Activated T-cell treated with anti-CD3 and anti-CD28 coated beads, Interleukin-2, amount 50 U/mL, for 24 hours (primary cell): ENCODE results near the gene ASIC3.

Experiments
- DNase-seq: peaks from one replicate; pipeline ENCODE4 v3.0.0-alpha.2; 2020
- H3K27ac Mint-ChIP-seq: 2 replicates; pipeline ENCODE4 v1.8.0; 2020; ENCODE audit warnings: mild to moderate bottlenecking, mixed read lengths
- H3K27me3 Mint-ChIP-seq: 2 replicates; pipeline ENCODE4 v1.8.0; 2020; ENCODE audit warnings: mixed read lengths
- H3K36me3 Mint-ChIP-seq: 2 replicates; pipeline ENCODE4 v1.8.0; 2020; ENCODE audit warnings: low read depth, mixed read lengths
- H3K4me1 Mint-ChIP-seq: 2 replicates; pipeline ENCODE4 v1.8.0; 2020; ENCODE audit warnings: low read depth, mixed read lengths
- H3K4me3 Mint-ChIP-seq: 2 replicates; pipeline ENCODE4 v1.8.0; 2020; ENCODE audit warnings: mild to moderate bottlenecking, moderate library complexity, mixed read lengths
- H3K9me3 Mint-ChIP-seq: 2 replicates; pipeline ENCODE4 v1.8.0; 2020; ENCODE audit warnings: mixed read lengths

The ASIC3 gene

DNA sequence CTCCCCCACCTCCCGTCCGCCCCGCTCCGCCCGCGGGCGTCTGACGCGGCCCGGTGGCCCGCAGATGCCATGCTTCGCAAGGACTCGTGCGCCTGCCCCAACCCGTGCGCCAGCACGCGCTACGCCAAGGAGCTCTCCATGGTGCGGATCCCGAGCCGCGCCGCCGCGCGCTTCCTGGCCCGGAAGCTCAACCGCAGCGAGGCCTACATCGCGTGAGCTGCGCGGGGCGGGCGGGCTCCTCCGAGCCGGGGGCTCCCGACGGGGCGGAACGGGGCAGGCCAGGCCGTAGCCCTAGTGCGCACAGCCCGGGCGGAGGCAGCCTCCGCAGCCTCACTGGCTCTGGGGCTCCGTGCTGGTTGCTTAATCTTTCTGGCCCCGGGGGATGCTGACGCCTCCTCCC, 2.8 kb downstream of the ASIC3 start:
- H3K27ac Mint-ChIP-seq: no peak overlapping the region
- no peaks in the 10 kb centered on the region for H3K27me3 Mint-ChIP-seq
- no peak overlapping the region for H3K4me3 Mint-ChIP-seq
- peaks cover 10% of the 10 kb centered on the region for H3K36me3 Mint-ChIP-seq
- H3K4me1 Mint-ChIP-seq: peaks cover 7% of the 10 kb centered on the region
- DNase-seq: peak; percentile 74
- H3K9me3 Mint-ChIP-seq: no peaks in the 10 kb centered on the region

DNA sequence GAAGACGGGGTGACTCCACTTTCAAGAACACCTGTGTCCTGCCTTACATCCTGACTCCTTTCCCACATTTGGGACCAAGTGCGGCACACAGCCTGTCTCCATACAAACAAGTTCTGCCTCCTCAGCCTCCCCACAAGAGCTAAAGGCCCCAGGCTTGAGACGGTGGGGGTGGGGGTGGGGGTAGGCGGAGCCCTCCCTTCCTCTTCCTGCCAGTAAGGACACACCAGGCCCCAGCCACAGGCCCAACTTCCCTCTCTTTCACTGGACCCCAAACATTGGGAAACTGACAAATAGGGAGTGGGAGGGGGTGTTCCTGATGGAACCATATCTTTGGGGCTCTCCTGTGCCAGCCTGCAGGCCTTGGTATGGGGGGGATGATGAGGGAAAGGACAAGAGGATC, 4.8 kb downstream of the ASIC3 start:
- H3K27me3 Mint-ChIP-seq: no peaks in the 10 kb centered on the region
- H3K4me3 Mint-ChIP-seq: no peak overlapping the region
- peaks cover 18% of the 10 kb centered on the region for H3K4me1 Mint-ChIP-seq
- H3K9me3 Mint-ChIP-seq: no peaks in the 10 kb centered on the region
- H3K27ac Mint-ChIP-seq: no peak overlapping the region
- peaks cover 10% of the 10 kb centered on the region for H3K36me3 Mint-ChIP-seq
- no peak for DNase-seq

DNA sequence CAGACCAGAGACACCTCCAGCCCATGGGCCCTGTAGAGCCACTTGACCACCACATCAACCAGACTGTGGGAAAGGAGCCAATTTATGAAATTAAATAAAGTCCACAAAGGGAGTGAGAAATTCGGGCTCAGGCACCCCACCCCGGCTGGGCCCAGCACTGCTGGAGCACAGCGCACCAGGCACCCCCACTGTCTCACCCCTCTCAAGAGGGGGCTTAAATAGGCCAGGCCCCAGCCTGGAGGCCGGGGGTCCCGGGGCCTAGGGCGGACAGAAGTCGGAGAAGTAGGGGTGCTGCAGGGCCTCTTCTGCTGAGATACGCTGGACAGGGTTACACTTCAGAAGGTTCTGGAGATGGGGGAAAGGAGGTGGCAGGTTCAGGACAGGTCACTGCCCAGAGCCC, 5.4 kb downstream of the ASIC3 start:
- DNase-seq: no peak
- Mint-ChIP-seq H3K27me3 (no peaks in the 10 kb centered on the region), H3K4me1 (peaks cover 23% of the 10 kb centered on the region), H3K36me3 (peaks cover 12% of the 10 kb centered on the region), H3K9me3 (no peaks in the 10 kb centered on the region), H3K27ac (no peak overlapping the region), H3K4me3 (no peak overlapping the region)

DNA sequence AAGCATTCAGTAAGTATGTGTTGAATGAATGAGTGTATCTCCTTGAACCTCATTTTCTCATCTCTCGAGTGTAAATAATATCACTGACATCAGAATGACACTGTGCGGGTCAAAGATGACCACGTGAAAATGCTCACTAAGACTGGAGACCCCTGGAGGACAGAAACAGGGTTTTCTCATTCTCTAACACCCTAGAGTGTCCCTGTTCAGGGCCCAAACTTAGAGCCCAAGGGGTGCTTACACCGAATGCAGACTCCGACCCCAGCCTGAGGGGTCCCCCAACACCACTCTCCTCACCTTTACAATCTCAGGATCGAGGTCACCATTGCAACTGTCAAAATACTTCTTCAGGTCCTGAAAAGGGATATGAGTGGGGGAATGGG, 7.9 kb downstream of the ASIC3 start:
- no peak for DNase-seq
- H3K4me3 Mint-ChIP-seq: peak overlapping the region; percentile 94
- no peaks in the 10 kb centered on the region for H3K27me3 Mint-ChIP-seq
- H3K36me3 Mint-ChIP-seq: peaks cover 18% of the 10 kb centered on the region
- H3K27ac Mint-ChIP-seq: no peak overlapping the region
- peaks cover 37% of the 10 kb centered on the region for H3K4me1 Mint-ChIP-seq
- no peaks in the 10 kb centered on the region for H3K9me3 Mint-ChIP-seq

DNA sequence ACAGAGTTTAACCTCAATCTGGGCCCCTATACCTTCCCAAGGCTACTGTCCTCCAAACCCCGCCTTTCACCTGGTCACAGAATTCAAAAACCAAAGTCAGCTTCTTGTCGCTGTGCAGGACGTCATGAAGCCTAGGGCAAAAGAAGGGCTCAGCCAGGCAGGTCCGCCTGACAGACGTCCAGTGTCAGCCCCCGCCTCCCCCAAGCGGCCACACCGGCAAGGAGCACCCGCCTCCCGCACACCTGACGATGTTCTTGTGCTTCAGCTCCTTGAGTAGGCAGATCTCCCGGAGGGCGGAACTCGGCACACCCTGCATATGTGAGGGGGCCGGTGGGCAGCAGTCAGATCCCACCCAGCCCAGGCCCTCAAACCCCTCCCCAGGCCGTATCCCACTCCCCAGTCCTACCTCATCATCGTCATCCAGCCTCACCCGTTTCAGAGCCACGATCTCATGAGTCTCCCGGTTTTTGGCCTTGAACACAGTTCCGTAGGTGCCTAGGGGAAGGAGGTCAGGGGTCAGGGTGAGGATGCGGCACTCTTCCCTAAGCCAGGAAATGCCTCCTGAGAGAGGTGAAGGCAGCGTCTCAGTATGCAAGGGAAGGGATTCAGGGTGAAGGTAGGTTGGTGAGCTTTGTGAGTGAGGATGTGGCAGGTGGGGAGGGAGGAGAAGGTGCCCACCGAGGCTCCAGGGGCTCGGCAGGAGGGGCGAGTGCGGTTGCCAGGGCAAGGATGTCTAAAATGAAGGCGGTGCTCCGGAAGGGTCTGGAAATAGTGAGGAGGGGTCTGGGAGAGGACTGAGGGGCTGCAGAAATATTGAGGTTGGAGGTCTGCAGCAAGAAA, 8.6 kb downstream of the ASIC3 start:
- peak overlapping the region; percentile 94 for H3K4me3 Mint-ChIP-seq
- peaks cover 41% of the 10 kb centered on the region for H3K4me1 Mint-ChIP-seq
- no peak for DNase-seq
- H3K9me3 Mint-ChIP-seq: no peaks in the 10 kb centered on the region
- H3K36me3 Mint-ChIP-seq: peaks cover 23% of the 10 kb centered on the region
- peak overlapping the region; percentile 79 for H3K27ac Mint-ChIP-seq
- H3K27me3 Mint-ChIP-seq: no peaks in the 10 kb centered on the region

GRCh38 chr7:151057506-151057988, 9.2 kb downstream of the ASIC3 start, which contains the start of gene CDK5:
CDK5 (minus strand) TSS chr7:151057897; CDS start chr7:151057848, 49 bp downstream.
- H3K9me3 Mint-ChIP-seq: no peaks in the 10 kb centered on the region
- peak within 1 kb of the TSS; percentile 96 for H3K27ac Mint-ChIP-seq
- peaks cover 24% of the 10 kb centered on the region for H3K36me3 Mint-ChIP-seq
- H3K4me1 Mint-ChIP-seq: peaks cover 40% of the 10 kb centered on the region
- no peaks in the 10 kb centered on the region for H3K27me3 Mint-ChIP-seq
- peak within 1 kb of the TSS; percentile 94 for H3K4me3 Mint-ChIP-seq
- no peak for DNase-seq

DNA sequence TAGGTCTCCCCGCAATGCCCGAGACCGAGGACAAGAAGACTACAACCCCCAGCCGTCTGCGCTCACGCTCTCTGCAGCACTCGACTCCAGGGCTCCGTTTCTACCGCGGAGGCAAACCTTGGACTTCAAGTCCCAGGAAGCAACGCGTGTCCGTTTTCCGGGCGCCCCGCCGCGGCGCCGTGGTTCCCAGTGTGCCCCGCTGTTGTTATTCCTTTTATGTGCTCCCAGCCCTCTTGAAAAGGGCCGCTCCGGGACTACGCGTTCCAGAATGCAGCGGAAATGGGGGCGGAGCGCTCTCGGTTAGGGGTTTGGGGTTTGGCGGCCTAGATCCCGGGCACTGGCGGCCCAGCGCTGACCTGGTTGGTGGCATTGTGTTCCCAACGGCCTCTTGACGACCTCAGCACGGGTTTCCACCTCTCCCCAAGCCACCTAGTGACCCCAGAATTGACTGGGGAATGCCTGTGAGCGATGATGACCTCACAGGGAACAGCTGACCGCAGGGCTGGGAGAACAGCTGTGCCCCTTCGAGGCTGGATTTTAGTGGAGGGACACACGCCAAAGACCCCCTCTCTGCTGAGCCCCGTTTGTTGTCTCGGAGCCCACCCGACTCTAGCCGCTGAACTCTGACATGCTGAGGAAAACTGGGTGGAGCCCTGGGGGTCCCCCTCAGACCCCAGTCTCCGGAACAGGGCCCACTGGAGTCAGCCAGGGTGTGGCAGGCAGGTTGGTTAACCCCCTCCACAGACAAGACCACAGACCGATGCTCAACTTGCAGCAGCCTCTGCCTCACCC, 9.9 kb downstream of the ASIC3 start:
- Mint-ChIP-seq H3K4me1 (peaks cover 37% of the 10 kb centered on the region), H3K4me3 (peak overlapping the region; percentile 94), H3K27me3 (no peaks in the 10 kb centered on the region), H3K9me3 (no peaks in the 10 kb centered on the region), H3K36me3 (peaks cover 25% of the 10 kb centered on the region), H3K27ac (peak overlapping the region; percentile 96)
- DNase-seq: peak; percentile 96

DNA sequence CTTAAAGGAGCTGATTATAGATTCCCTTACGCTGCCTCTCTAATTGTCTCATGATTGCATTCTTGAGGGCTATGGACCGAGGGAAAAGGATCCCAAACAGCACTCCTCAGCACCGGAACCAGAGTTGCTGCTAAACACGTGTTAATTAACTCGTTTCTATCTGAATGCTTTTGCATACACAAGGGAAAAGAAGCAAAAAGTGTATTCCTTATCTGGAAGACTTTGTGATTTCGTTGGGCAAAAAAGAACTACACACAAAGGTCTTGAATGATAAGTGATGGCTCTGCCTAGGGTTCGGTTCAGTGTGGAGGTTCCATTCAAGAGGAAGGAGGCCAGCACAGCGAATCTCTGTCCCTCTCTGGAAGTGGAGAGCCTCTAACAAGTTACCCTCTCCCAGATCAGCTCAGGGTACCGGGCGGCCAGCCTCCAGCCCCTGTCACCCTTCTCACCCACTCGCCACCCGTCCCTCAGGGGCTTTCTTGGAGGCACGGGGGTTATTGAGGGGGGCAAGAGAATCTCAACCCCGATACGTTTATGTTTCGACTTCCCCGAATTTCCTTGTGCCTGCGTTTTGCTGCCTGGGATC, 10.5 kb downstream of the ASIC3 start:
- no peaks in the 10 kb centered on the region for H3K27me3 Mint-ChIP-seq
- H3K9me3 Mint-ChIP-seq: no peaks in the 10 kb centered on the region
- peaks cover 31% of the 10 kb centered on the region for H3K36me3 Mint-ChIP-seq
- DNase-seq: no peak
- peak overlapping the region; percentile 94 for H3K4me3 Mint-ChIP-seq
- peak overlapping the region; percentile 96 for H3K27ac Mint-ChIP-seq
- peaks cover 36% of the 10 kb centered on the region for H3K4me1 Mint-ChIP-seq

DNA sequence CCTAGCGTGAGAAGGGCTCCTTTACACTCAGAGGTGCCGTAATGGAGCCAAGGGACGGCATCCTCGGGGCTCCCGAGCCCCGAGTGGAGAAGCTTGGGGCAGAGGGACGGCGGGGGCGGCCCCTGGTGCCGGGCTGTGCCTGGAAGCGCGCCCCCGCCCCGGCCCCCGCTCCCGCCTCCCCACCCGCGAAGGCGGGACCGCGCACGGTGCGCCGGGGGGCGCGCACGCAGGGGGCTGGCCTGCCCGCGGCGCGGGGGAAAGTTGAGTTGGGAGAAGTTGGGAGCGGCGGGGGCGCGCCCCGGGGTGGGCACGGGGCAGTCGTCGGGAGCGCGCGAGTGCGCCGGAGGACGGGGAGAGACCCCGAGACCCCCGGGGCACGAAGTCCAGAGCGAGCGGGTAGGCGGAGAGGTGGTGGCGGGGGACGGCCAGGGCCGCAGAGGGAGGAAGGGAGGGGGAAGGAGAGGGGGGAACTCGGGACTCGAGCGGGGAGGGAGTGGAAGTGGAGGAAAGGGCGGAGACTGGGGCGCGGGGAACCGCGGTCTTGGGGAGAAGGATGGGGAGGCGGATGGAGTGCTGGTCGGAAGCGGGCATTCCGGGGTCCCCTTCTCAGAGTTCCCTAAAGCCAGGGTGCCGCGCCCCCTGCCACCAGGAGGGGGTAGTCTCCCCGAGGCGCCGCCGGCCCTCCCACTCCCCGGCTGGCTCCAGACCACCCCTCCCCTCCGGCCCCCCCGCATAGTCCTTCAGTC, 11.2 kb downstream of the ASIC3 start, which contains the start of gene SLC4A2:
Gene SLC4A2, plus strand, starts transcription at position 223 of the 746 bp plus-strand sequence. CDS start 2,399 bp downstream, outside the sequence.
- peak; percentile 87 for DNase-seq
- Mint-ChIP-seq H3K4me1 (peaks cover 36% of the 10 kb centered on the region), H3K27me3 (no peaks in the 10 kb centered on the region)

GRCh38 chr7:151060113-151060415, 11.7 kb downstream of the ASIC3 start:
- H3K4me3 Mint-ChIP-seq: peak overlapping the region; percentile 94
- peak overlapping the region; percentile 80 for H3K27ac Mint-ChIP-seq

More for the DNA sequence above, 11.2 kb downstream of the ASIC3 start, which contains the start of gene SLC4A2:
- peak within 1 kb of the TSS; percentile 96 for H3K27ac Mint-ChIP-seq
- peak within 1 kb of the TSS; percentile 94 for H3K4me3 Mint-ChIP-seq
- peaks cover 31% of the 10 kb centered on the region for H3K36me3 Mint-ChIP-seq
- no peaks in the 10 kb centered on the region for H3K9me3 Mint-ChIP-seq

GRCh38 chr7:151060416-151061212, 12.3 kb downstream of the ASIC3 start:
- Mint-ChIP-seq H3K27me3 (no peaks in the 10 kb centered on the region), H3K4me3 (peak overlapping the region; percentile 94), H3K36me3 (peaks cover 39% of the 10 kb centered on the region), H3K27ac (peak overlapping the region; percentile 80), H3K9me3 (no peaks in the 10 kb centered on the region), H3K4me1 (peaks cover 36% of the 10 kb centered on the region)
- DNase-seq: peak; percentile 48

More at GRCh38 chr7:151060113-151060415, 11.7 kb downstream of the ASIC3 start:
- no peaks in the 10 kb centered on the region for H3K27me3 Mint-ChIP-seq
- DNase-seq: no peak
- H3K4me1 Mint-ChIP-seq: peaks cover 36% of the 10 kb centered on the region
- peaks cover 34% of the 10 kb centered on the region for H3K36me3 Mint-ChIP-seq
- H3K9me3 Mint-ChIP-seq: no peaks in the 10 kb centered on the region

GRCh38 chr7:151061213-151062110, 13.1 kb downstream of the ASIC3 start:
- no peak for DNase-seq
- peaks cover 43% of the 10 kb centered on the region for H3K36me3 Mint-ChIP-seq
- H3K27ac Mint-ChIP-seq: peak overlapping the region; percentile 57
- H3K4me3 Mint-ChIP-seq: peak overlapping the region; percentile 94
- H3K4me1 Mint-ChIP-seq: peaks cover 36% of the 10 kb centered on the region
- H3K9me3 Mint-ChIP-seq: no peaks in the 10 kb centered on the region
- H3K27me3 Mint-ChIP-seq: no peaks in the 10 kb centered on the region

- peaks cover 30% of the 10 kb centered on the region for H3K4me1 Mint-ChIP-seq
Observed at GRCh38 chr7:151062111-151062398, 13.7 kb downstream of the ASIC3 start.

More at GRCh38 chr7:151062111-151062398, 13.7 kb downstream of the ASIC3 start:
- peak overlapping the region; percentile 94 for H3K4me3 Mint-ChIP-seq
- peaks cover 48% of the 10 kb centered on the region for H3K36me3 Mint-ChIP-seq
- peak overlapping the region; percentile 11 for H3K27ac Mint-ChIP-seq
- no peaks in the 10 kb centered on the region for H3K9me3 Mint-ChIP-seq
- DNase-seq: no peak
- no peaks in the 10 kb centered on the region for H3K27me3 Mint-ChIP-seq
